Suppressor macrophage treated with lipopolysaccharide for 4 hours (primary cell): ENCODE measurements around the gene GZMM.
"Not testable (repeated sequence)": the region's sequence is repeated elsewhere in the genome, so short reads cannot be mapped to it uniquely, and the experiment has no call there.

Source experiments
- DNase-seq: peaks from one replicate; pipeline ENCODE4 v3.0.0-alpha.2; 2020

The GZMM gene

DNA sequence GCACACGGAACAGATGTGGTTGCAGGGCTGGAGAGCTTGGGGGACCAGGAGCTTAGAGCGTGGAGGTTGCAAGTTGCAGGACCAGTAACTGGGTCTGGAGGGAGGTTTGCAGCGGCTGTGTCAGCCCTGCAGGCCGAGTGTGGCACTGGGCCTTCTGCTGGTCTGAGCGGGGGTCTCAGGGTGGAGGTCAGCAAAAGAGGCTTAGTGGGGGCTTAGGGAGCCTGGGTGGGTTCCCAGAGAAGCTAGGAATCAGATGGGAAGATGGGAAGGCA is 40.1 kb downstream of the GZMM start:
- no peak for DNase-seq

DNA sequence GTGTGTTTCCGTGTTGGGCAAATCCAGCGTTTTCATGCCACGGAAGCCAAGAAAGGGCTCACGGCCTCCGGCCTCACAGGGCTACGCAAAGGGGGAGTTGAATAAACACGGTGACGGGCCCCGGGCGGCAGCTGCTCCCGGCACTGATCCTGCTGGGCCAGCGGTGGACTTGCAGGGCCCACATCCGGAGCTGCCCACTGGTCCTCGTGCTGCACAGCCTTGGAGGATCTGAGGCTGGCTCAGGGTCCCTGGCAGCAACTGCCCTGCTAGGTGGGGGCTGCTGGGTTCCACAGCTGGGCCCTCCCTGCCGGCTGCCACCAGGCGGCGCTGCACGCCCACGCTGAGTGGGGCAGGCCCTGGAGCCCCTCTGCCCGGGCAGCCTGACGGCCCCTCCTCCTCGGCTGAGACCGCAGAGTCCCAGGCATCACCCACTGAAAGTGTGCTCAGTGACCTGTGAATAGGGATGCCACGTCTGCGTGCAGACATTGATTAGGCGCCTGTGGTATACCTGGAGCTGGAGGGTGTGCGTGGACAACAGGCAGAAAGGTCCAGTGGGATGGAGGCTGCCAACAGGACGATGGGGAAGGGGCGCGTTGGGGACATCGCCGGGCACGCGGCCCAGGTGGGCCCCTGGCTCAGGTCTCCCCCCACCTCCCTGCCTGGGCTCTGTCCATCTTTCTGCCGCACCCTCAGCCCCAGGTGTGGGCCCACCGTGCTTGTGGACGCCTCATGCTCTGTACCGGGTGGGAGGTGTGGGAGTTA is 40.6 kb downstream of the GZMM start:
- DNase-seq, result peak; percentile 52

DNA sequence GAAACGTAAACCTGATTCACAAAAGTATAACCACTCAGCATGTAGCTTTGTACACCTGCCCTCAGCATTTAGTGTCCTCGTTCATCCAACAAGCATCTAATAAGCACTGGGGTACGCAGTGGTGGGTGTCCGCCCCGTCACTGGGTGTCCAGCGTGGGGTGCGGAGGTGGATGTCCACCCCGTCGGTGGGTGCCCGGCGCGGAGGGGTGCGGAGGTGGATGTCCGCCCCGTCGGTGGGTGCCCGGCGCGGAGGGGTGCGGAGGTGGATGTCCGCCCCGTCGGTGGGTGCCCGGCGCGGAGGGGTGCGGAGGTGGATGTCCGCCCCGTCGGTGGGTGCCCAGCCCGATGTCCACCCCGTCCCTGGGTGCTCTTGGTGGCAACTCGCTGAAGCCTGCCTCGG is 41.3 kb downstream of the GZMM start:
- not testable (repeated sequence) for DNase-seq

DNA sequence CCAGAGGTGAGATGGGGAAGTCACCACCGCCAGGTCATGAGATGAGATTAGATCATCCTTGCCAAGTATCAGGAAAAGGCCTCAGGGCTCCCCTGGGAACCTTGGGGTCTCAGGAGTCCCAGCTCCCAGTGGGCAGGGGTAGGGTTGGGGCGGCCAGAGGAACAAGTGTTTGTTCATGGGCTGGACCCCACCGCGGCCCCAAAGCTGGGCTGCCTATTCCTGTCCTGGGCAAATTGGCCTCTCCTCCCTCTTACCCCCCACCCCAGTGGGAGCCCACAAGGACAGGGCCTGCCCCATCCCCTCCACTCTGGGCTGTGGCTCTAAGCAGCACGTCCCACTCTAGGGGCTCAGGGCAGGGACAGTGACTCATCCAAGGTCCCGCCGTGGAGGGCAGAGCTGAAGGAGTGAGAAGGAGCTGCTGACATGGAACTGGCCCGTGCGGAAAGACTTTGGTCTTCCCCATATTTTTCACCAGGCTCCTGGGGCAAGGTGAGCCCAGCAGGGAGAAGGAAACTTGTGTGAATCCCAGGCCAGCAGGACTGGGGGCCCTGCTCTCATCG is 41.8 kb downstream of the GZMM start:
- no peak for DNase-seq

DNA sequence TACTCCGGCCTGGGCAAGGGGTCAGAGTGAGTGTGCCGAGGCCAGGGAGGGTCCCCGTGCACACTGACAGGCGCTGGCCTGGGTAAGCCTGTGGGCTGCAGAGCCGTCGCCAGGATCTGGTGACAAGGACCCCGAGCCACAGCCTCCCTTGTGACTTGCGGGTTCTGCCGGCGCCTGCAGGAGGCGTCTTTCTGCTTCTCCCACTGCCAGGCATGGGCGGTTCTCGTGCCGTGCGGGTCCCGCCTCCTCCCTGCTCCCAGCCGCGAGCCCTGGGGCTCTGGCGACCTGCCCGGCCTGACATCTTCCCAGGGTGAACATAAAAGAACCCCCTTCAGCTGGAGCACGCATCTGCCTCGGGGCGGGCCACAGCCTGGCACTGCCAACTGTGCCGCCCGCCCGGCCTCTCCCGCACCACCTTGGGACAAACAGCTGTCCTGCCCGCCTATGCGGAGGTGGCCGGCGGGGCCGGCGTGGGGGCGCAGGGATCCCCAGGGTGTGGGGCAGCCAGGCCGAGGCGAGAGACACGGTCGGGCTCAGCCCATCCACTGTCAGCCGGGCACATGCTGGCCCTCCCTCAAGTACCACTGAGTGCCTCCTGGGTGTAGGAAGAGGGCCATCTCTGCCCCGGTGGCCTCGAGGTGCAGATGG is 44.4 kb downstream of the GZMM start:
- peak; percentile 68 for DNase-seq

DNA sequence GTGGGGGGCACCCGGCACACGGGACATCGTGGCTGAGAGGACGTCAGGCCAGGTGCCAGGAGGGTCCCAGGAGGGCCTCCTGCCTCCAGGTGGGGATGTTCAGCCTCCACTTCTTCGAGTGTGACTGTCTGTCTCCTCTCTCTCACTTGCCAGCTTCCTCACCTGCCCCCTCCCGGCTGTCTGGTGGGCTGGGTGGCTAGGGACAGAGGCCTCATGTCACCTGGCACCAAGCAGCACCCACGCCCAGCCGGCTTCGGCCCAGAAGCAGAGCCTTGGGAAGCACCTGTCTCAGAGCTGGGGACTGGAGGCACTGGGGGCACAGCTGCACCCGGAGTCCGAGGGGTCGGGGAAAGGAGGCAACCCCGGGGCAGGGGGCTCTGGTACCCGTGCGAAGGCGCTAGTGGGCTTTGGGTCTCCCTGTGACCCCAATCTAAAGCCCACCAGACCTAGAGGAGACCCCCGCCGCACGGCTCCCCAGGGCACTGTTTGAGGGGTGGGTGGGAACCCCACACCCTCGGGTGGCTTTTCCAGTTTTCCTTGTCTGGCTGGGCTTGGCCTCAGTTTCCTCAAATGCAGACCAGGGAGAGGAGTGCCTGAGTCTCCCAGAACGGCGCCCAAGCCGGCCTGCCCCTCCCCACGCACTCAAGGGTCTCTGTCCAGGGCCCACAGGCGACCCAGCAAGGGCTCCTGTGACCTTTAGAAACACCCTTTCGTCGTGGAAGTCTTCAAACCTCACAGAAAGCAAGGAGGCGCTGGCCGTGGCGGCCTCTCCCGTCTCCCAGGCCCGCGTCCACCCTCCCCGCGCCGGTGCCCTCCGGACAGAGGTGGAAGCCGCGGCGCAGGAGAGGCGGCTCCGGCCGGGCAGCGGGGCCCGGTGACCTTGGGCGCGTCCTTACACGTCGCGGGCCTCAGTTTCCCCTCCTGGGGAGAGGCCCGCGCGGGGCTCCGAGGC is 45.2 kb downstream of the GZMM start:
- DNase-seq, result no peak

DNA sequence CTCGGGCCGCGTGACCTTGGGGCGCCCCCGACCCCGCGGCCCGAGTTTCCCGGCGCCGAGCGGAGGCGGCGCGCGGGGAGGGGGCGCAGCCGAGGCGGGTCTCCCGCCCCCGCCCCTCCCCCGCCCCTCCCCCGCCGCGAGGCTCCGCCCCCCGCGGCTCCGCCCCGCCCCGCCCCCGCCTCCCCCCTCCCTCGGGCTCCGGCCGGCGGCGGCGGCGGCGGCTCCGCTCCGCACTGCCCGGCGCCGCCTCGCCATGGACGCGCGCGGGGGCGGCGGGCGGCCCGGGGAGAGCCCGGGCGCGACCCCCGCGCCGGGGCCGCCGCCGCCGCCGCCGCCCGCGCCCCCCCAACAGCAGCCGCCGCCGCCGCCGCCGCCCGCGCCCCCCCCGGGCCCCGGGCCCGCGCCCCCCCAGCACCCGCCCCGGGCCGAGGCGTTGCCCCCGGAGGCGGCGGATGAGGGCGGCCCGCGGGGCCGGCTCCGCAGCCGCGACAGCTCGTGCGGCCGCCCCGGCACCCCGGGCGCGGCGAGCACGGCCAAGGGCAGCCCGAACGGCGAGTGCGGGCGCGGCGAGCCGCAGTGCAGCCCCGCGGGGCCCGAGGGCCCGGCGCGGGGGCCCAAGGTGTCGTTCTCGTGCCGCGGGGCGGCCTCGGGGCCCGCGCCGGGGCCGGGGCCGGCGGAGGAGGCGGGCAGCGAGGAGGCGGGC is 46.0 kb downstream of the GZMM start, which contains the start of gene HCN2:
HCN2 (plus strand) TSS at position 189 of the 703 bp plus-strand sequence; CDS start at position 254, 65 bp downstream.
- DNase-seq, result no peak

DNA sequence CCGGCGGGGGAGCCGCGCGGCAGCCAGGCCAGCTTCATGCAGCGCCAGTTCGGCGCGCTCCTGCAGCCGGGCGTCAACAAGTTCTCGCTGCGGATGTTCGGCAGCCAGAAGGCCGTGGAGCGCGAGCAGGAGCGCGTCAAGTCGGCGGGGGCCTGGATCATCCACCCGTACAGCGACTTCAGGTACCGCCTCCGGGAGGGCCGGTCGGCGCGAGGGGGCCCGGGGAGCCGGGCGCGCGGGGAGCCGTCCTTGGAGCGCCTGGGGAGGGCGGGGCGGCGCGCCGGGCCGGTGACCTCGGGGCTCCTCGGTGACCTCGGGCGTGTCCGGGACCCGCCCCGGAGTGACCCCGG is 46.5 kb downstream of the GZMM start:
- DNase-seq, result no peak

DNA sequence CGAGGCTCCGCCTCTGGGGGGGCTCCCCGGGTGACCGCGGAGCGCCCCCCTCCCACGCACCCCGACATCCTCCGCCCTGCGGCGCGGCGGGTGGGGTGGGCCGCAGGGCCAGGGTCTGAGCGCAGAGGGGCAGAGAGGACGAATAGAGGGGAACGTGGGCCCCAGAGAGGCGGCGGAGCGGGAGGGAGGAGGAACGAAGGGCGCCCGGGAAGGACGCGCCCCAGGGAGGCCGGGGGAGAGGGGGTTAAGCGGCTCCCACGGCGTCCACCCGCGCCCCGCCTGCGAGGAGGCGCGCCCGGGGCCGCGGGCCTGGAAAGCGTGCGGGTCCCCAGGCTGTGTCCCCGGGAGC is 46.9 kb downstream of the GZMM start:
- no peak for DNase-seq

DNA sequence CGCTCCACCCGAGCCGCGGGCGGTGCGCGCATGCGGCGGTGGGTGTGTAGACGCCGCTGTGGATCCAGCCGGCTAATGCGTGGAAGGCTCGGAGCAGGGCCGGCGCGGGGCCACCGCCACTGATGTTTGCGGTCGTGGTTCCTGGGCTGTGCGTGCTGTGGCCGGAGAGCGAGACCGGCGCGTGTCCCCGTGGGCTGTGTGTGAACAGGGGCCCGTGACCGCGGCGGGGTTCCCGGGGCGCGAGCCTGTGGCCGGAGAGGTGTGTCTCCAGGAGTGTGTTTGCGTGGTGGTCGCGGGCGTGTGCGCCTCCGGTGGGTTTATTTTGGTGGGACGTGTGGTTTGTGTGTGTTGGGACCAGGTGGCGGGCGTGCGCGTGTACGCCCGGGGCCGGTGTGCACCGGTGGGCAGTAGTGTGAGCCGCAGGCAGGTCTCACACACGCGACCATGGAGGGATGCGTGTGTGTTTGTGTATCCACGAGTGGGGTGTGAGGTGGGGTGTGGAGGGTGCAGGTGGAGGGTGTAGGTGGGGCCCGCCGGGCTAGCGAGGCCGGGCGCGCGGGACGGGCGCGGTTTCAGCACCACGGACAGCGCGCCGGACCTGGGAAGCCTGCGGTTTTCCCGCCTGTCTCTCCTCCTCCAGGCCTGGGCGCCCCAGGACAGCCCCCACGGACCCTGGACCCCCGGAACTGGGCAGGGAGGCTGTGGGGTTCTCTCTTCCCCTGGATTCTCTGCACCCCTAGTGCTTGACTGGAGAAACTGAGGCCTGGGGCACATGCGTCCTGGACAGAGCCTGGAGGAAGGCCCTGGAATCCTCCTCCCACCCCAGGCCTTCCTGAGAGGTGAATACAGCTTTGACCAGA is 47.5 kb downstream of the GZMM start:
- peak; percentile 39 for DNase-seq

DNA sequence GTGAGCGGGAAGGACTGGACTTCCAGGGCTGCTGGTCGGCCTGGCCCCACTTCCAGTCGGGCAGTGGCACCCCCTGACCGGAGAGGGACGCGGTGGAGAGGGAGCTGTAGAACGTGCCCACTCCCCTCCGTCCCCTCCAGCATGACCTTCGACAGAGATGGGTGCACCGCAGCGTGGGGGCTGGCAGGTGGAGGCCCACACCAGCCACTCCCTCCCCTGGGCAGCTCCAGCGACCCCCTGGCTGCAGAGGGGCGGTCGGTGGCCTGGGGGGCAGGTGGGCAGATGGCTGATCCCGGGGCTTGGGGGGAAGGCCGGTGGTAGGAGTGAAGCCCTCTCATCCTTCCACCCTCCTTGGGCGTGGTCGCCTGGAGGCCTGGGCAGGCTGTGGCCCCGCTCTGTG is 48.2 kb downstream of the GZMM start:
- no peak for DNase-seq

DNA sequence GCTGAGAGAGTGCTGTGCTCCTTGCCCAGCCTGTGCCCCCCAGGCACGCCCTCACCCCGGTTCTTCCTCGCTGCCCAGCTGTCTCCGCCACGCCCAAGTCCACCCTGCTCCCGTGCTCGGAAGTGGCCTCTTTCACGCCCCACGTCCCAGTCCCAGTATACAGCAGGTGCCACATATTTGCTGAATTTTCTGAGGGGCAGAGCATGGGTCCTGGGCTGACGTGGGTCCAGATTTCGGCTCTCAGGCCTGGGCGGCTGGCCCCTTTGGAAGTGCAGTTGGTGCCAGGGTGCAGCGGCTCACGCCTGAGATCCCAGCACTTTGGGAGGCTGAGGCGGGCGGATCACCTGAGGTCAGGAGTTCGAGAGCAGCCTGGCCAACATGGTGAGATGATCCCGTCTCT is 49.2 kb downstream of the GZMM start:
- DNase-seq, result no peak

DNA sequence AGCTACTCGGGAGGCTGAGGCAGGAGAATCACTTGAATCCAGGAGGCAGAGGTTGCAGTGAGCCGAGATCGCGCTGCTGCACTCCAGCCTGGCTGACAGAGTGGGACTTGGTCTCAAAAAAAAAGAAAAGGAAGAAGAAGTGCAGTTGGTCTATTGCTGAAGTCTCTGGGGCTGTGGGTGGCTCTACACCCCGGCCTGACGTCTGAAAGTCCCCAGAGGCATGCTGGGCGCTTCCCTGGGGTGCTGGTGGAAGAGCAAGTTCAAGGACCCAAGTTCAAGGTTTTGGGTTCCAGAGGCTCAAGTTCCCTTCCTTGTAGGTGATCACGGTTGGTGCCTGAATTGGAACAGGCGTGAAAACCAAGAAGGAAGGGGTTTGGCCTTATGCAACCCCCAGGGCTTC is 49.7 kb downstream of the GZMM start:
- no peak for DNase-seq

DNA sequence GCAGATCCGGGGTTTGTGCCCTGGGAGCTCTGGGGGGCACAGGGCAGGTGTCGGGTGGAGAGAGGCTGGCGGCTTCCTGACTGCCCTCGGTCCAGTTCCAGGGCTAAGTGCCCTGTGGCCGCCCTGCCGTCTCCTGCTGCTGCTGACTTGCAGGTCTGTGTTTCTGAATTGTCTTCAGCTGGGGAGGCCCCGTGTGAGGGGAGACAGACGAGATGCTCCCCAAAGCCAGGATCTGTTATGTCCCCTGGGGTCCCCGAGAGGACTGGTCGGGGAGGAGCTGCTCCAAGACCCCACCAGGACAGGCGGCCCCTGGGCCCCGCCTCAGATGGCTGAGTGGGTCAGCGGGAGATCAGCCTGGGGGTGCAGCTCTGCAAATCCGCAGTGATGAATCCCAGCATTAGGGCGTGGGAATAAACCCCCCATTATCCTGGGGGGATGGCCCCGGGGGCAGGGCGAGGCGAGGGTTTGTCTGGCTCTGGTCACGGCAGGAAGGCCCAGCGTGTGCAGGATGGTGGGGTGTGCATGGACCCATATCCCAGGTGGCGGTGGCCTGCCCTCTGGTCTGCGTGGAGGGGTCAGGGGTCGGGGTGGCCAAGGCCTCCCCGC is 50.5 kb downstream of the GZMM start:
- no peak for DNase-seq

DNA sequence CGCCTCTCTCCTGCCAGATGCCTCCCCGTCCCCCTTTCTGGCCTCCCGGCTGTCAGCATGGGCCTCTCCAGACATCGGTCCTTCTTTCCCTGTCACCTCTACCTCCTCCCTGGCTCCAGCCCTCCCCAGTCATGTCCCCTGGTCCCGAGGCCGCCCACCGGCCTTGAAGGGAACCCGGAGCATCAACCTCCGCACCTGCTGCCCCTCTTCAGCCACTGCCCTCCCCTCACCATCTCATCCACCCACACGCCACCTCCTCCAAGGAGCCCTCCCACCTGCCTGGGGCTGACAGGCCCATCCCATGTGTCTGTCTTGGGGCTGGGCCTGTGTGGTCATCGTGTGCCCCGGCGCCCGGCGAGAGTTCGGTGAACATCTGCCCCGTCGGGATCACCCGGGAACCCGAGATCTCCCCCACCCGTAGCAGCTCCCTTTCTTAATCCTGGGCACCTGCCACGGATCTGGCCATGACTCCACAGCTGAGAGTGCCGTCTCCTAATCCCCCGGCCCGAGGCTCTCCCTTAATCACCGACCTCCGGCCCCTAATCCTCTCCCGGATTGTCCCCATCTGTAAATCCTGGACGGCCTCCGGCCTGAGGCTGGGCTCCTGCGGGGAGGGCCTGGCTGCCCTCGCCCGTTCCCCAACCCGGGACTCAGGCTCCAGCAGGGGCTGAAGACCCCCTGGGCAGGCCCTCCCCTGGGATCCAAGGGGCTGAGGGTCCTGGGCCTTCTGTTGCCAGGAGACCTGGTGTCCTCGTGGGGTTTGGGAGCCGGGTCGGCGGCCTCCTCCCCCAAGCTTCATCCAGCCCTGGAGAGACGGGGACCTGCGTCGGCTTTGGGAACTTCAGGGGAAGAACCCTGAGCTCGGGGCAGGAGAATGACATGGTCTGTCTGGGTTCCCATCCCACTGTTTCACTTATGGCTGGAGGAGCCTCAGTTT is 51.7 kb downstream of the GZMM start:
- no peak for DNase-seq

DNA sequence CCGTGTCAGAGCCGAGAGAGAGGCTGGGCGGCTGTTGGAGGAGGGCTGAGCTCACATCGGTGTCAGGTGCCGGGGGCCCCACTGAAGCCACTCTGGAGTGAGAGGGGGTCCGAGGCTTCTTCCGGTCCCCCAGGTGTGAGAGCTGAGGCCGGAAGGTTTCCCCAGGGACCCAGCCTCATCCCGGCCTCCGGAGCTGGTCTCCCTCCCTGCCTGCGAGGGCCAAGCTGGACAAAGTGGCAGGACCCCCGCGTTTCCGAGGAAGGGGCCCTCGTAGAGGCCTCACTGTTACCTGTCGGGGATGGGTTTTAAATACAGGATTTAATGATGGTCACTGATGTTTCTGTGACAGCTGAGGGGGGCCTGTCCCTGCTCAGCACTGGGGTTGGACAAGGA is 52.4 kb downstream of the GZMM start:
- no peak for DNase-seq

DNA sequence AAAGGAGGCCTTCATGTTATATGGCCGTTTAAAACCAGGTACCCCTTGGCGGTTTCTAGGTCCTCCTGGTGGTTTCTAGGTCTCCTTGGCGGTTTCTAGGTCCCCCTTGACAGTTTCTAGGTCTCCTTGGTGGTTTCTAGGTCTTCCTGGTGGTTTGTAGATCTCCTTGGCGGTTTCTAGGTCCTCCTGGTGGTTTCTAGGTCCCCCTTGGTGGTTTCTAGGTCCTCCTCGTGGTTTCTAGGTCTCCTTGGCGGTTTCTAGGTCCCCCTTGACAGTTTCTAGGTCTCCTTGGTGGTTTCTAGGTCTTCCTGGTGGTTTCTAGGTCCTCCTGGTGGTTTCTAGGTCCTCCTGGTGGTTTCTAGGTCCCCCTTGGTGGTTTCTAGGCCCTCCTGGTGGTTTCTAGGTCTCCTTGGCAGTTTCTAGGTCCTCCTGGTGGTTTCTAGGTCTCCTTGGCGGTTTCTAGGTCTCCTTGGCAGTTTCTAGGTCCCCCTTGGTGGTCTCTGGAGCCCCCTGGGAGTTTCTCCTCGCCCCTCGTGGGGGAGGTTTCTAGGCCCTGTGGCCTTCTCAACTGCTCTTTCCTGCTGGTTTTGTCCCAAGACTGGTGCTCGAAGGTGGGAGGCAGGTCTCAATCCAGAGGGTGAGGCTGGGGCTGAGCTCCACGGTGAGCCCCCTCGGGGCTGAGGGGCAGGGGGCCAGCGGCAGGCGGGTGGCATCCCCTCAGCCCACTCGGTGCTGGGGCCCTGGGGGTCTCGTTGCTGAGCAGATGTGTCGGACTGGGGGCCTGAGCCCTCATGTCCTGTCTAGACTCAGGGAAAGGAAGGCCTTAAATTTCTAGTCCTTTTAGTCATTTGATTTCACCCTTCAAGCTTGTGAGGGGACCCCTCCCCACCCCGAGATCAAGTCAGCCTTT is 53.8 kb downstream of the GZMM start:
- DNase-seq, result no peak
